Measurements from ENCODE around the gene RAB7A.
"Not testable (repeated sequence)": the region's sequence is repeated elsewhere in the genome, so short reads cannot be mapped to it uniquely, and the experiment has no call there.

Gene RAB7A

DNA sequence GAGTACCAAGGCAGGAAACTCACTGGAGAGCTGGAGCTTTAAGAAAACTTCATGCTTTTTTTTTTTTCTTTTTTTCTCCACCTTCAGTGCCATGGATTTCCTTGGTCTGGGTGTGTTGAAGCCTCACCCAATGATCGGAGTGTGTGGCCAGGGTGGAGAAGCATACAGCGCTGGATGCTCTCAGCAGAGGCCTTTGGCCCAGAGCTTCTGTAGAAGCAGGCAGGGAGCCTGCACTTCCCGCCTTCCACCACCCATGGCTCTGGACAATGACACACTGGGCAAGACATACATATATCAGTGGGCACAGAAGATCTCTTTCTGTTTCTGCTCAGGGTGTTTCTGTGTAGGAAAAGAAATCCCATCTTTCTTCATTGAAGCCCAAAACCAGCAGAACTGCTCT is 97.6 kb downstream of the RAB7A start:
- no peak for DNase-seq

DNA sequence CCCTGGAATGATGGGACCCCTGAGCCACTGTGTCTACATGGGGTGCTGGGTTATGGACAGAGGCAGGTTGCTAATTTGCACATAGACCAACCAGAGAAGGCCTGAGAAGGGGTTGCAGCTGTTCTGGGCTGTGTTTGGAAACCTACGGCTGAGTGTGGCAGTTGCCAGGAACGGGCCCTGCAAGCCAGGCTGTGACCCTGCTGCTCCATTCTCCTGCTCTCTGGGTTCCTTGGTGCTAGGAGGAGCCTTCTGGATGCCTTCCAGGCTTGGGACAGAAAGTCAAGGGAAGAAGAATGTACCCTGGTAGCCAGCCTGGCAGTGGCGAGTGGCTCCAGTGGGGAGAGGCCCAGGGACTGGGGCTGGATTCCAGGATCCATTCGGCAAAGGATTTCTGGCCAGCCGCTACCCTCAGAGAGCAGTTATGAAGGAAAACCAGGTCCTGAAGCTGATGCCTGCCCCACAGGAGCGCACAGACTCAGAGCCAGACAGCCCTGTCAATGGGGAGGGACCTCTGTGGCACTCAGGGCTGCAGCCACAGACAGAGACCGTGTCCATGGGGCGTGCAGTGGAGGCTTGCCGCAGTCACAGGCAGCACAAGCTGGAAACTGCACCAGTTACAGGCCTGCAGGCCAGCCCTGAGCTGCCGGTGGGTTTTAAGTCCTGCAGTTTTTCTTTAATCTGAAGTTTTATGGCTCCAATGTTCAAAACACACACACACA is 98.3 kb downstream of the RAB7A start:
- no peak for DNase-seq

DNA sequence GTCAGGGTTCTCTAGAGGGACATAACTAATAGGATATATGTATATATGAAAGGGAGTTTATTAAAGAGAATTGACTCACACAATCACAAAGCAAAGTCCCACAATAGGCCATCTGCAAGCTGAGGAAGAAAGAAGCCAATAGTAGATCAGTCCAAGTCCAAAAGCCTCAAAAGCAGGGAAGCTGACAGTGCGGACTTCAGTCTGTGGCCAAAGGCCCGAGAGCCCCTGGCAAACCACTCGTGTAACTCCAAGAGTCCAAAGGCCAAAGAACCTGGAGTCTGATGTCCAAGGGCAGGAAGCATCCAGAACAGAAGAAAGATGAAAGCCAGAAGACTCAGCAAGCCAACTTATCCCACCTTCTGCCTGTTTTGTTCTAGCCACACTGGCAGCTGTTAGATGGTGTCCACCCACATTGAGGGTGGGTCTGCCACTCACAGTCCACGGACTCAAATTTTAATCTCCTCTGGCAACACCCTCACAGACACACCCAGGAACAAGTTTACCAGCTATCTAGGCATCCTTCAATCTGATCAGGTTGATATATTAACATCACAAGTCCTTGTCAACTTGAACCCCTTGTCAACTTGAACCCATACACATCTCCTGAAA is 99.2 kb downstream of the RAB7A start:
- no peak for DNase-seq

DNA sequence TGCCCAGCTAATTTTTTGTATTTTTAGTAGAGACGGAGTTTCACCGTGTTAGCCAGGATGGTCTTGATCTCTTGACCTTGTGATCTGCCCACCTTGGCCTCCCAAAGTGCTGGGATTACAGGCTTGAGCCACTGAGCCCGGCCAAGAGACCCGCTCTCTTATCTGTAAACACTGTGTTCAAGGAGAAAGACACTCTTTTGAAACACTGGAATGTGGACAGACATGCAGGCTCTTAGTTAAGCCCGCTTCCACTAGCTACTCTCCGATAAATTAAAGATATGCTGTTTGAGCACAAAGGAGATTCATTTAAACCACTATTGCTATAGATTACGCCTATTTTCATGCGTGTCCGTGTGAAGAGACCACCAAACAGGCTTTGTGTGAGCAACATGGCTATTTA is 103.1 kb downstream of the RAB7A start:
- not testable (repeated sequence) for DNase-seq

DNA sequence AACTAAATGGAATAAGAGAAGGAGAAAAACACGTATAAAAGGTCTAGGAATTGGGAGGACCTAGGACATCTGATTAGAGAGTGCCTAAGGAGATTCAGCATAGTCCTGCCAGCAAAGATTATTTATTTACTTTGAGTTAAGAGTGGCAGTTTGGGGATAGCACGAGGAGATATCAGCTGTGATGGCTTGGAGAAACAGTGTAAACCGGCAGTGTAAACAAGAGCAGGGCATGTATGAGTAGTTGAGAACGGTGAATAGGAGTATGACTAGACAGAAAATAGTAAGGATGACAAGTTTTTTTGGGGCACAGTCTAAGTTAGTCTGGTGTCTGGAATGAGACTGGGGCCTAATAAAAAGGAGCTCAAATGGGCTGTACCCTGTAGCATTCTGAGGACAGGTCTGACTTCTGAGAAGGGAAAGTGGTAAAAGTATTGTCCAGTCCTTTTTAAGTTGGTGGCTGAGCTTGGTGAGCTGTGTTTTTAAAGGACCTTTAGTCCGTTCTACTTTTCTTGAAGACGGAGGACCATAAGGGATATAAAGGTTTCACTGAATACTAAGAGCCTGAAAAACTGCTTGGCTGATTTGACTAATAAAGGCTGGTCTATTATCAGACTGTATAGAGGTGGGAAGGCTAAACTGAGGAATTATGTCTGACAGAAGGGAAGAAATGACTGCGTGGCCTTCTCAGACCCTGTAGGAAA is 104.1 kb downstream of the RAB7A start:
- not testable (repeated sequence) for DNase-seq

DNA sequence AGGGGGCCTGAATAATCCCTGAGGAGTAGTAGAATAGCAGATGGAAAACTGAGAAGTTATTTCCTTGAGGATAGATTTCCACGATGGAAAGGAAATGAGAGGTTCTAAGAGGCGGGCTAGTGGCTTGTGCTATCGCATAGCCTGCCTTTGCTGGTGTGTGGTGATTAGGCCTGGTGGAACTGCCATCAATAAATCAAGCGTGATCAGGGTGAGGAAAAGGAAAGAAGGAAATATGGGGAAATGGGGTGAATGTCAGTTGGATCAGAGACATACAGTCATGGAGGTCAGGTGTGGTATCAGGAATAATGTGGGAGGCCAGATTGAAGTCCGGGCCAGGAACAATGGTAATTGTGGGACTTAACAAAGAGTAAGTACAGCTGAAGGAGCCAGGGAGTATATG is 104.8 kb downstream of the RAB7A start:
- not testable (repeated sequence) for DNase-seq

DNA sequence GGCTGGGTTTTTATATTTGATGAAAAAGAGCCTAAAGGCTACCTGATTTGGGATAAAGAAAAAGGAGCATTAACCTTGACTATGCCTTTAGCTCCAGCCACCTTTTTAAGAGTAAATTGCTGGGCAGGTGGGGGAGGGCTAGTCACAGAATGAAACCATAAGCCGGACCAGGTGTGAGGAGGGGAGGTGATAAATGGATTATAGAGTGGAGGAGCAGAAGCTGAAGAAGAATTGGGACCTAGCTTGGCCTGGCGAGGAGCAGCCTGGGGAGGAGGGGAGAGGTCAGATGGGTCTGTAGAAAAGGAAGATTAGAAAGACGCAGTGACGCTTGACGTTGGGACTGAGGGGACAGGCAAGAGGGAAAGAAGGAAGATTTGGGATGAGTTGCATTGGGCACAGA is 107.0 kb downstream of the RAB7A start:
- DNase-seq = not testable (repeated sequence)

DNA sequence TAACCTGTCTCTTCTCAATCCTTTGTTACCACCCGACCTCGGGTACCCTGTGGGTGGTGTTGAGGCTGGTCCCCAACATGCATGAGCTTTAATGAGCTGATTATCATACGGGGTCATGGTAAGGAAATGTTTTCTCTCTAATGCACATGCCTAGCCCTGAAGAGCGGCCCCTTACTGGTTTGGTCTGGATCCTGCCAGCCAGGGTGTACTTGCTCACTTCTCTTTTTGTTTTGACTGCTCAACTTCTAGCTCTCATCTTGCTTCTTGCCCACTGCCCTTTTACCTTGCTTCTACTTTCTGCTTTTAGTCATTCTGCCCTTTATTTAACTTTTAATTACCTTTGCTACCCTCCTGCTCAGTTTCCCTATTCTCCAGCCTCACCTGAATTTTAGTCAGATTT is 109.1 kb downstream of the RAB7A start:
- no peak for DNase-seq

DNA sequence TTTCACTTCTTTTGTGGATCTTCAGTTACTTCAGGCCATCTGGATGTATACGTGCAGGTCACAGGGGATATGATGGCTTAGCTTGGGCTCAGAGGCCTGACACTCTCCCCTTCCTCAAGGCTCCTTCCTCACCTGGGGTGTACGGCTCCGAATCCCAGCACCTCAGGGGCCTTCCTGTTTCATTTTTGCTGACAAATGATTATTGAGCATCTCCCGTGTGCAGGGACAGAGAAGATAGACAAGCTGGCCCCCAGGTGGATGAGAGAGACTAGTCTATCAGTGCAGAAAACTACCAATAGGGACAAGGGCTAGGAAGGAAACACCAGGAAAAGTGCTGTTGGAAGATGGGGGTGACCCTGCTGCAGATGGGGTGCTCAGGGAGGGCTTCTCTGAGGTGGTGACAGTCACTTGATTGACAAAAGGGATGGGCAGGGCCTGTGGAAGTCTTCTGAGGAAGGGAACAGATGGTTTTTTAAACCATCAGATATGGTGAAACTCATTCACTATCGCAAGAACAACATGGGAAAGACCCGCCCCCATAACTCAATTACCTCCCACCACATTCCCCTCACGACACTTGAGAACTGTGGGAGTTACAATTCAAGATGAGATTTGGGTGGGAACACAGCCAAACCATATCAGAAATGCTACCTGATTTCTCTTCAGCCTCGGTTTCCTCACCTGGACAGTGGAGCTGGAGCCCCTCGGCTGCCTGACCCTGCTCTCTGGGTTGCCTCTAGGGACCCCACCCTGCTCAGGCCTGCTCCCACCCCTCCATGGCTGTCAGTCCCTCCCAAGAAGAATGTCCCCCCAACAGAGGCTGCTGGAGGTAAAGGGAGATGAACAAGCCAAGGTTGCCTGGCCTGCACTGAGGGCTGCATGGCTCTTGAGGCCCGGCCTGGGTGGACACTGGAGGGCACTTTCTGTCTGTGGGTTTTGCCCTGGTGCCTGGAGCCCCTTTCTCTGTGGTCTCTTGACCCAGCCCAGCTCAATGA is 116.2 kb downstream of the RAB7A start:
- DNase-seq = no peak

GRCh38 chr3:128844502-128844901 is 118.5 kb downstream of the RAB7A start:
- DNase-seq = no peak

- DNase-seq = no peak
Measured at GRCh38 chr3:128845119-128845777, 119.3 kb downstream of the RAB7A start.

DNA sequence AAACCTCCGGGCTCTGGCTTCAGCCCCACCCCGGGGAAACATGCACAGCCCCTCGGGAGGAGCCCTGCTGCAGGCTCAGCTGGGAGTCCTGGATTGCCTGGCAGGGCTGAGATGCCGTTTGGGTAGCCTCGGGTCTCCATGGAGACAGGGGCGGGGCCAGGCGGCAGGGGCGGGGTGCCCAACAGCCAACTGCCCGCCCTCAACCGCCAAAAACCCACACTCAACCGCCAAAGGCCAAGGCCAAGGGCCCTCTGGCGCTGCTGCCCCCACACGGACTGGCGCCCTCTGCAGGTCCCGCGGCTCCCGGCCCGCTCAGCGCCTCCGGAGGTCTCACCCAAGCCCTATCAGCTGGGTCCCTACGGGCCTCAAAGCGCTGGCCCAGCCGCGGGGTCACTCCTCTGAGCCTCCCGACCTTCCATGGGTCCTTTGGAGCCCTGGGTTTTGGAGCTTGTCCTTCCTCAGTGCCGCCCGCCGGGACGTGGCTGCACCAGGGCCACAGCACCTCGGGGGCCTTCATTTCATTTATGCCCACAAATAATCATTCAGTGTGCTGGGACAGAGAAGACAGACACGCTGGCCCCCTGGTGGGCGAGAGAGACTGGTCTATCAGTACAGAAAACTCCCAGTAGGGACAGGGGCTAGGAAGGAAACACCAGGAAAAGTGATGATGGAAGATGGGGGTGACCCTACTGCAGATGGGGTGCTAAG is 119.9 kb downstream of the RAB7A start:
- DNase-seq = peak; percentile 30

DNA sequence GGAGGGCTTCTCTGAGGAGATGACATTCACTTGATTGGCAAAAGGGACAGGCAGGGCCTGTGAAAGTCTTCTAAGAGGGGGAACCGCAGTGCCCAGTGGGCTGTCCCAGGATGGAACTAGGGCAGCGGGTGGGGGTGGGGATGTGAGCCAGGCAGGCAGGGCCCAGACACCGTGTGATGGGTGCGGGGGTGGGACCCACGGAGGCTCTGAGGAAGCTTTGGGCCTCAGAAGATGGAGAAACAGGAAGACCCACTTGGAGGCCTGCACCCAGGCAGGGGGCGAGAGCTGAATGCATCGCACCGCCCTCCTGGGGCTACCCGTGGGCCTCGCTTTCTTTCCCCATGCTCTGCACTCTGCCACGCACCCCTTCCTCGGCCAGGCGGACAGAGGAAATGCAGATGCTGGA is 120.5 kb downstream of the RAB7A start:
- no peak for DNase-seq

DNA sequence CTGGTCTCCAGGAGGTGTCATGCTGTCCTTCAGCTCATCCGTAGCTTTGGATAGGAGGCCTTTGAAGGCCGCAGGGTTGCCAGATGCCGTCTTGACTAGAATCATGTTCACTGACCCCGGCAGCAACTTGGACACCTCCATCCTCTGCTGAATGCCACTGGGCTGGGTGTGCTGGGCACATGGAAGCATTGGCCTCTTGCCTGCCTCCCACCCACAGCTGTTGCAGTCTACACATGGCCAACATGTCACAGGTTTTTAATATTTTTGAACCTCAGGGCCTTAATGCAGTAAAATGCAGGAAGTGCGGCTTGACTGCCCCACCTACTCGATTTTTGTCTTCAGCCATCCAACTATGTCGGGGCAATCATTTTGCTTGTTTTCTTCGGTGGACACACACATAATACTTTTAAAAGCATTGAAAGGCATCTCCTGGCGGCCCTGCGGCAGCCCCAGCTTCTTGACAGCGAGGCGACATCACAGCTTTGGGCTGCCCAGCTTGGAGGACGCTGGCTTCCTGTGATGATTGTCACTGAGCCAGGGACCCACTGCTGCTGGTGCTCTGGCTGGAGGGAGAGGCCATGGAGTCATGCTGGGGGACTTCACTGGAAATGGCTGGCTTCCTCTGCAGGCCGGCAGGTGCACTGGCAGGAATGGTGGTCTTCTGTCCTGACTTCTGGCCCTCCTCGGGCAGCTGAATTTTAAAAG is 121.8 kb downstream of the RAB7A start:
- no peak for DNase-seq

GRCh38 chr3:128848936-128849335 is 123.0 kb downstream of the RAB7A start:
- DNase-seq = no peak

- no peak for DNase-seq
Measured at GRCh38 chr3:128849911-128850455, 124.0 kb downstream of the RAB7A start.

- DNase-seq = no peak
Measured at GRCh38 chr3:128850544-128850943, 124.6 kb downstream of the RAB7A start.

GRCh38 chr3:128851601-128852000 is 125.6 kb downstream of the RAB7A start:
- DNase-seq = no peak

GRCh38 chr3:128853826-128854225 is 127.8 kb downstream of the RAB7A start:
- DNase-seq = no peak

DNA sequence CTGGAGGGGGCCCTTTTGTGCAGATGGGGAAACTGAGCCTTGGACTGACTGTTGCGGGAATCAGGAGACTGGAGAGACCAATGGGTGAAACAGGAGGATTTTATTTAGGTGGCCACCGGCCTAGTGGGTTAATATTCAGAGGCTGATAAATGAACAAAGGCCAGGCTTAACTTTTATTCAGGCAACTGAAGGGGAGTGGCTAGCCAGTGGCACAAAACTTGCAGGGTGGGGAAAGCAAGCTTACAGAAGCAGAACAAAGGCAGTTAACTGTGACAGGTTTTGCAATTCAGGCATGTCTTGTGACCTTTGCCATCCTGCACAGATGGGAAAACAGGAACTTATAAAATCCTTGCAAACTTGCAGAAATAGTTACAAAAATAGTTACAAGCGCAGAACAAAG is 128.5 kb downstream of the RAB7A start:
- DNase-seq = no peak

- no peak for DNase-seq
Measured at GRCh38 chr3:128855569-128855968, 129.6 kb downstream of the RAB7A start.
